ENCODE measurements around the gene MYO1G.

DNA sequence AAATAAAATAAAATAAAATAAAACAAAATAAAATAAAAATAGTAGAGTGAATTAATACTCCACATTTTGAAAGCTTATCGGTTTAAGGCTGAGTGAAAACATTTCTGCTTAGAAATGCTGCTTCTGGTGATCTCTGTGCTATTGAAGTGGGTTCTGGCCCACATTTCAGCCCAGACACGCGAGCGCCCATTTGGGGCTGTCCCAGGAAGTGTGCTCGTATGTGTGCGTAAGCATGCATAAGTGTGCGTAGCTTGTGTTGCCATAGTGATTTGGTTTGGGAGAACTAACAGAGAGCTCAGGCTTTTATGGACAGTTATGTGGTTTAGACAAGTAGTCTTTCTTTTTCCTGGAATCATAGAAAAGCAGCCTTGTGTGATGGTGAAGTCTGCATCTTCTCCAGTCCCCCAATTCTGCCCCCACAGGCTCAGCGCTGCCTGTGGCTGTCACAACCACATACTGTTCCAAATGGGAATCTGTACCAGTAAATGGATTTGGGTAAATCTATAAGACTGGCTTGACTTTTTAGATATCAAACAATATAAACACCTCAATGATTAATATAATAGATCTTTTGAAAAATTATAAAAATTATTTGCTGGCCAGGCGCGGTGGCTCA lies 63.7 kb downstream of the MYO1G start:
- no peak for TF ChIP-seq GATA2 (IDR thresholded peaks at IDR 0.05; ENCODE audit: low read depth, low read length)
- TF ChIP-seq GATA3 (IDR thresholded peaks at IDR 0.05; ENCODE audit: low read depth, low read length) = no peak

All from SH-SY5Y (cell line).